ENCODE results near the gene DIS3L2.

DNA sequence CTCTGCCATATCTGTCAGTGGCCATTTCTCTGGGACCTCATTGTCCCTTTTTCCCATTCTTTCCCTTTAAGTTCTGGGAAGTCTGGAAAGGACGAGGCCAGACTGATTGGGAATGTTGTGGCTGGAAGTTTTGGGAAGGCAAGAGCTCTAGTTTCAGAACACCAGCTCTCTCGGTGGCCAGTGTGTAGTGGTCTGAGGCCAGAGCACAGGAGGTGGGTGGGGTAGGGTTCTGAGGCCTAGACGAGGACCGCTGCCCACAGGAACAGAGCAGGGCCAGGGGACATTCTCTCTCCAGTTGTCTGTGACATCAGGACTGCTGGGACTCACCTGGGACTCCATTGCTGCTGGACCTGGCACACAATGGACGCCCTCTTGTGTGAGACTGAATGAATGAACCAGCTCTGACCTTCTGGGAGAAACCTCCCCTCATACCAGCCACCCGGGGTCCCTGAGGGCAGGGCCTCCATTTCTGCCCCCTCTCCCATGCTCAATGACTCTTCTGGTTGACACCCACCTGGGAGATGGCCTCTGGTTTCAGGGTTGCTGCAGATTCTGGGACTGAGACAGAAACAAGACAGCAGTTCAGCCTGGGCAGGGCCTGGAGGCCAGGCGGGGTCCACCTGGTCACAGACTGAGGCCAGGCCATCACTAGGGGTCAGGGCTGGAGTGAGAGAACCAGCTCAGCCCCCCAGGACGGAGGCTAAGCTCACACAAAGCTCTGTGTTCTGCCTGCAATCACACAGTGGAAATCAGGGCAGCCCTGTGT is 26.9 kb upstream of the DIS3L2 start:
- TF ChIP-seq CTCF (conservative IDR thresholded peaks at IDR 0.05): no peak
- TF ChIP-seq EZH2 (IDR thresholded peaks at IDR 0.05; ENCODE audit: low read depth): no peak
